ENCODE measurements around the gene HOXC10. TPM values are rescaled to one million over a fixed set of nuclear protein-coding genes. Genes with fewer than 3 reads are reported as not detected.

Gene HOXC10
- total RNA-seq, 6 experiments from 2014 or later: 0.33 to 1.4 (median 1.3) TPM; not detected in 1

DNA sequence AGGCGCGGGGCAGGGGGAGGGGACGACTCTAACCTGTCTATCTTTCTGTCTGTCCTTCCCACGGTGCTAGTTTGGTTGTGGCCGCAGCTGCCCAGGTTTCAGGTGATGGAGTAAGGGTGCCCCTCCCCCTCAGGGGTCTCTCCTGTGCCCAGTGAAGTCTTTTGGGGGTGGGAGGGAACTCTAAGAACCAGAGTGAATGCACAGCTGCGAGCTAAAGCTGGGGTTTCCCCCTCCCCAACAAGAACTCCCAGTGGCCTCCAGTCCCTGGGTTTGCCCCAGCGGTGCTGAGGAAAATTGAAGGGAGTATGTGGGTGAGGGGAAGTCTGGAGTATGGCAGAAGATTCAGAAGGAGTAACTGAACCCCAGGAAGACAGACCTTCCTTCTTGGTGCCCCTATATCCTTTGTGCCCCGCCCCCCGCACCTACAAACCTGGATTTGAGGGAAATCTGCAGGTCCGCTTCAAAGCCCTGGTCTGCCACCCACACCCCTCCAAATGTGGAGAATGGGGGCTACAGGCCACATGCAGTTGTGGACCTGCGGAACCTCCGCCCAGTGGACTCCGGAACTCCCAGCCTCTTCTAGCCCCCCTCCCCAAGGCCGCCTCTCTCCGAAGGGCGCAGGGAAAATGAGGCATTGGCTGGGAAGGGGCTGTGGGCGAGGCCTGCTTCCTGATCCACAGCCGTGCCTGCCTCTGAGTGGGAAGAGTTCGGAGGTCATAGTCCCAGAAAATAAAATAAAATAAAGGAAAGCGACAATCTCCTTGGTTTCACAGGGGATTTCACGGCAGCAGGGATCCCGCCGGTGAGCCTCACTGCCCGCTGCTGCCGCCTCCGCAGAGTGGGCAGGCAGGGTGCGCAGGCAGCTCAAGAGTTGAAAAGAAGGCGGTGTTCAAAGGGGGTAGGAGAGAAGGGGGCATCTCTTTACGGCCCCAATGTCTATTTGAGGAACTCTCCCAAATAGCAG, 11.6 kb downstream of the HOXC10 start:
- TF ChIP-seq, protein P1, sequence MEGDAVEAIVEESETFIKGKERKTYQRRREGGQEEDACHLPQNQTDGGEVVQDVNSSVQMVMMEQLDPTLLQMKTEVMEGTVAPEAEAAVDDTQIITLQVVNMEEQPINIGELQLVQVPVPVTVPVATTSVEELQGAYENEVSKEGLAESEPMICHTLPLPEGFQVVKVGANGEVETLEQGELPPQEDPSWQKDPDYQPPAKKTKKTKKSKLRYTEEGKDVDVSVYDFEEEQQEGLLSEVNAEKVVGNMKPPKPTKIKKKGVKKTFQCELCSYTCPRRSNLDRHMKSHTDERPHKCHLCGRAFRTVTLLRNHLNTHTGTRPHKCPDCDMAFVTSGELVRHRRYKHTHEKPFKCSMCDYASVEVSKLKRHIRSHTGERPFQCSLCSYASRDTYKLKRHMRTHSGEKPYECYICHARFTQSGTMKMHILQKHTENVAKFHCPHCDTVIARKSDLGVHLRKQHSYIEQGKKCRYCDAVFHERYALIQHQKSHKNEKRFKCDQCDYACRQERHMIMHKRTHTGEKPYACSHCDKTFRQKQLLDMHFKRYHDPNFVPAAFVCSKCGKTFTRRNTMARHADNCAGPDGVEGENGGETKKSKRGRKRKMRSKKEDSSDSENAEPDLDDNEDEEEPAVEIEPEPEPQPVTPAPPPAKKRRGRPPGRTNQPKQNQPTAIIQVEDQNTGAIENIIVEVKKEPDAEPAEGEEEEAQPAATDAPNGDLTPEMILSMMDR (IDR thresholded peaks at IDR 0.05): no peak
- no peaks in the 10 kb centered on the region for H3K9me3 Mint-ChIP-seq
- DNase-seq: no peak
- H3K36me3 Mint-ChIP-seq (ENCODE audit: low read depth): no peaks in the 10 kb centered on the region
- H3K4me3 Mint-ChIP-seq: no peak overlapping the region
- H3K27ac Mint-ChIP-seq: no peak overlapping the region
- H3K27me3 Mint-ChIP-seq (ENCODE audit: insufficient read depth): peaks cover 69% of the 10 kb centered on the region
- no peaks in the 10 kb centered on the region for H3K4me1 Mint-ChIP-seq (ENCODE audit: low read depth)

DNA sequence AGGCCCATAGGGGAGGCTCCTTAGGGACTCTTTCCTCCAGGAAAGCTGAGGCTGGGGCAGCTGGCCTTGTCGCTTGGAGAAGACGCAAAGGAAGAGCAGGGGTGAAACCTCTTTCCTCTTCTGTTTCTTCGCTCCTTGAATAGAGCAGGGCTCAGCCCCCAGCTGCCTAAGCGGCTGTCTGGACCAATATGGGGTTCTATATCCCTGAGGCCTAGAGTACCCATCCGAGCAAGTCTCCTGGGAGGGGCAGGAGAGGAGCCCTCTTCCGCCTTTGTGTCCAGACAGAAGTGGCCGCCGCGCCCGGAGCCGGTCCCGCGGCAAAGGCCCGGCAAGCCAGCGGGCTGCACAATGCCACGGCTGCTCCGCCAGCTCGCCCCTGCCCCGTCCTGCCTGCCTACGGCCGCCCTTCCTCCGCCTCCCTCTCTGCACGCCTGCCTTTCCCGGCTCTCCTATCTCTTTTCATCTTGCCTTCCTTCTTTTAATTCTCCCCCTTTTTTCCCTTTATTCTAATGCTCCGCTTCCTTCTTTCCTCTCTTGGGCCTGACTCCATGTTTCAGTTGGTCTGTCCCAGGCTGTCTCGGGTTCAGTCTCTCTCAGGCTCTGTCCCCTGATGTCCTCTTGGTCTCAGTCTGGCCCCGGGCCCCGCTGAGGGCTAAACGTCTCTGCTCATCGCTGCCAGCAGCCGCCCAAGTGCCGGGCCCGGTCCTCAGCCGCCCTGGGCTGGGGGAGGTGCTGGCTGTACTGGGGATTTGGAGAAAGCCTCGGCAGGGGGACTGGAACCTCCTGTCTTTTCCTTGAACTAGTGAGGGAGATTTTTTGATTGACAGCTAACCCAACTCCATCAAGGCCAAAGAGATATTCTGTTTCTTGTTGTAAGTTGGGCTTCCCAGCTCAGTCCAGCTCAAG, 12.5 kb downstream of the HOXC10 start:
- no peak overlapping the region for H3K4me3 Mint-ChIP-seq

DNA sequence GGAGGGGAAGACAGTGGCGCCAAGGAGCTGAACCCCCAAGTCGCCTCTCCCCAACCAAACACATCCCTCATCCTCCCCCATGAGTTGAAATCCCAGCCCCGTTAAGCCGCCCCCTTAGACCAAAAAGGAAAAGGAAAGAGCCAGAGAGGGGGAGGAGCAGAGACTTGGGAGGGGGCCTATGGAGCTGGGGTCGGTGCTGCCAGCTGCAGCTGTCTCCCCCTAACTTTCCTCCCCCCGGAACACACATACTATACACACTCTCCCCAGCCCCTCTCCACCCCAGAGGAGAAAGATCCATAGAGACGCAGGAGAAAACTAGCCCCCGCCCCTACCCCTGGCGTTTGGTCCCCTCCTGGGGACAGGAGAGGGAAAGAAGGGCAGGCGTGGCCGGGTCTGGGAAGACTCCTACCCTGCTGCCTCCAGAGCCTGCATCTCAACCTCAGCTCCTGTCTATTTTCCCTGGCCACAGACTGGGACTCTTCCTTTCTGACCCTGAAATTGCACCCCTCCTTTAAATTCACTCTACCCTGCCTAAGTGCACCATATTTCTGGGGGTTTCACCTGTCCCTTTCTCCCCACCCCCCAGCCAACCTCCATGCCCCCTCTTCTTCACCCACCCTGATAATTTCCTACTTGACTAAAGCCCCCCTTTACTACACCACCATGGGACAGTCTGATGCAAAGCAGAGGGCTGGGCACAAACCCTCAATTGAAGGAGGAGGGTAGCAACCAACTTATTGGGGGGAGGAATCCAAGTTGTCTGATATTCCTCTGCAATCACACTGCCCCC, 13.4 kb downstream of the HOXC10 start:
- H3K9me3 Mint-ChIP-seq: no peaks in the 10 kb centered on the region
- no peaks in the 10 kb centered on the region for H3K4me1 Mint-ChIP-seq (ENCODE audit: low read depth)
- H3K36me3 Mint-ChIP-seq (ENCODE audit: low read depth): no peaks in the 10 kb centered on the region
- no peak for DNase-seq
- H3K27me3 Mint-ChIP-seq (ENCODE audit: insufficient read depth): peaks cover 73% of the 10 kb centered on the region
- TF ChIP-seq, protein P1 (IDR thresholded peaks at IDR 0.05): no peak
- H3K27ac Mint-ChIP-seq: no peak overlapping the region
- H3K4me3 Mint-ChIP-seq: no peak overlapping the region

More for the DNA sequence above, 12.5 kb downstream of the HOXC10 start:
- no peaks in the 10 kb centered on the region for H3K36me3 Mint-ChIP-seq (ENCODE audit: low read depth)
- H3K27ac Mint-ChIP-seq: no peak overlapping the region
- TF ChIP-seq, protein P1 (IDR thresholded peaks at IDR 0.05): no peak
- no peaks in the 10 kb centered on the region for H3K9me3 Mint-ChIP-seq
- no peaks in the 10 kb centered on the region for H3K4me1 Mint-ChIP-seq (ENCODE audit: low read depth)
- peaks cover 68% of the 10 kb centered on the region for H3K27me3 Mint-ChIP-seq (ENCODE audit: insufficient read depth)
- no peak for DNase-seq

DNA sequence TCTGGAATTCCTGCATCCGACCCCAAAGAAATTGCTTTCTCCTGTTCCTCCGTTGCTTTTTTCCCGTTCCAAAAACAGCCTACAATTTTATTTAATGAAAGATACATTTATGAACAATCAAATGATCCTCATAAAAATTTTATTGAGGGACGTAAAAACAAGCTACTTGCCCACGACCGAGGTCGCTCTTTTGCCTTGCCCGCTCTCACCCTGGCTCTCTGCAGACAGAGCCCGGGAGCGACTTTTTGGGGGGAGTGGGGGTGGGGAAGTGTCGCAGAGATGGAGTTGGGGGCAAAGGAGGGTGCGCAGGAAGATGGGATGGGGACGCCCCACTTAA, 13.9 kb downstream of the HOXC10 start:
- Mint-ChIP-seq H3K27me3 (ENCODE audit: insufficient read depth) (peaks cover 70% of the 10 kb centered on the region), H3K4me1 (ENCODE audit: low read depth) (no peaks in the 10 kb centered on the region), H3K4me3 (no peak overlapping the region), H3K36me3 (ENCODE audit: low read depth) (no peaks in the 10 kb centered on the region), H3K27ac (no peak overlapping the region), H3K9me3 (no peaks in the 10 kb centered on the region)
- DNase-seq: no peak
- TF ChIP-seq, protein P1 (IDR thresholded peaks at IDR 0.05): no peak

DNA sequence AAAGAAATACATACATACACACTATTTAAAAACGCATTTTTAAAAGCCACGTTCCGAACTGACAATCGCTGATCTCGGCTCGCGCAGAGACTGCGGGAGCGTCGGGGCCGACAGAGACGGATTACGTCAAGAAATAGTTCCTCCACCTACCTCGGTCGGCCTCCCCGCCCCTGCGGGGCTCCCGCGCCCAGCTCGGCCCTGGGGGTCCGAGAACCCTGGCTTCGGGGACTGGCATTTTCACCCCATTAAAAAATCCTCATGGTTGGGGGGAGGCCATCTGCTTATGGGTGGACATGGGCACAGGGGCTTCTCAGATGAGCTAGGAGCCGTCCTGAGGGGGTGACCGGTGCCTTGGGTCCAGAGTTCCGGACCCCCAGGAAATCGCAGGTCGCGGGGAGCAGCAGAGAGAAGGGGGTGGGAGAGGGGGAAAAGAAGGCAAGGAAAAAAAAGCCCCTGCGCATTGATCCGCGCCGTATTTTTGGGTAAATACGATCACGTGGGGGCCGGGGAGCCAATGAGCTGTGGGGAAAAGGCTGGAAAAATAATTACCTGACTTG, 14.7 kb downstream of the HOXC10 start:
- Mint-ChIP-seq H3K4me3 (peak overlapping the region; percentile 80), H3K27ac (no peak overlapping the region; the same call in 1 of the 2 replicates), H3K36me3 (ENCODE audit: low read depth) (no peaks in the 10 kb centered on the region), H3K9me3 (no peaks in the 10 kb centered on the region), H3K4me1 (ENCODE audit: low read depth) (no peaks in the 10 kb centered on the region), H3K27me3 (ENCODE audit: insufficient read depth) (peaks cover 71% of the 10 kb centered on the region)
- TF ChIP-seq, protein P1 (IDR thresholded peaks at IDR 0.05): no peak
- peak; percentile 20 for DNase-seq

Data from HFFc6 (cell line).